Panc1 (cell line): ENCODE measurements around the gene GPR15LG.

ENCODE experiments used
- POLR2AphosphoS5 ChIP-seq: IDR thresholded peaks from 2 replicates; pipeline ENCODE4 v1.6.1; 2012; ENCODE audit warnings: mild to moderate bottlenecking, low read depth, low read length, moderate library complexity
- TCF7L2 ChIP-seq: IDR thresholded peaks from 2 replicates; pipeline ENCODE4 v1.6.1; 2011; ENCODE audit warnings: mild to moderate bottlenecking, low read depth, low read length, inconsistent platforms
- TF ChIP-seq, protein P1 (sequence below): fragments of 450-650 bp; IDR thresholded peaks from 2 replicates; pipeline ENCODE4 v1.5.1; 2017; ENCODE audit warnings: mild to moderate bottlenecking

- TF ChIP-seq, protein P1, sequence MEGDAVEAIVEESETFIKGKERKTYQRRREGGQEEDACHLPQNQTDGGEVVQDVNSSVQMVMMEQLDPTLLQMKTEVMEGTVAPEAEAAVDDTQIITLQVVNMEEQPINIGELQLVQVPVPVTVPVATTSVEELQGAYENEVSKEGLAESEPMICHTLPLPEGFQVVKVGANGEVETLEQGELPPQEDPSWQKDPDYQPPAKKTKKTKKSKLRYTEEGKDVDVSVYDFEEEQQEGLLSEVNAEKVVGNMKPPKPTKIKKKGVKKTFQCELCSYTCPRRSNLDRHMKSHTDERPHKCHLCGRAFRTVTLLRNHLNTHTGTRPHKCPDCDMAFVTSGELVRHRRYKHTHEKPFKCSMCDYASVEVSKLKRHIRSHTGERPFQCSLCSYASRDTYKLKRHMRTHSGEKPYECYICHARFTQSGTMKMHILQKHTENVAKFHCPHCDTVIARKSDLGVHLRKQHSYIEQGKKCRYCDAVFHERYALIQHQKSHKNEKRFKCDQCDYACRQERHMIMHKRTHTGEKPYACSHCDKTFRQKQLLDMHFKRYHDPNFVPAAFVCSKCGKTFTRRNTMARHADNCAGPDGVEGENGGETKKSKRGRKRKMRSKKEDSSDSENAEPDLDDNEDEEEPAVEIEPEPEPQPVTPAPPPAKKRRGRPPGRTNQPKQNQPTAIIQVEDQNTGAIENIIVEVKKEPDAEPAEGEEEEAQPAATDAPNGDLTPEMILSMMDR = no peak
- TF ChIP-seq POLR2AphosphoS5 (no peak), TCF7L2 (no peak)
Measured at GRCh38 chr10:84155521-84155920, 18.1 kb upstream of the GPR15LG start.
